ENCODE results near the gene PCBP4. TPM values are rescaled to one million over a fixed set of nuclear protein-coding genes. Genes with fewer than 3 reads are reported as not detected.

PCBP4 gene
- total and polyA plus RNA-seq, 2 donors (not counting 1 experiment from before 2014, with no cell fraction given): 15.3 to 25.6 TPM

GRCh38 chr3:51982838-51983577 is 15.8 kb upstream of the PCBP4 start, which contains the start of gene ACY1:
TSS of gene ACY1 (plus strand) at chr3:51983535. CDS start at chr3:51984065, 530 bp downstream.
- Histone ChIP-seq H3K9me3 (ENCODE audit: control extremely low read depth in 1 of 3, control insufficient read depth in 2 of 3, insufficient read depth in 1 of 3, low read length in 2 of 3) (no peaks in the 10 kb centered on the region), H2AFZ (ENCODE audit: insufficient read depth, low read depth, low read length, poor library complexity, severe bottlenecking) (peak within 1 kb of the TSS; percentile 90), H3K36me3 (replicated peaks in 1 of 2; ENCODE audit: control extremely low read depth in 1 of 2, control insufficient read depth in 1 of 2, extremely low read depth in 1 of 2, insufficient read depth in 2 of 2, low read length in 1 of 2) (peaks cover 0 to 5% of the 10 kb centered on the region in 2 experiments), H3K9ac (ENCODE audit: low read length) (peak within 1 kb of the TSS; percentile 77), H3K27ac (ENCODE audit: low read length in 2 of 2) (peak within 1 kb of the TSS; percentile 65 to 76), H3K79me2 (ENCODE audit: control insufficient read depth, insufficient read depth, low read length) (peaks cover 17% of the 10 kb centered on the region), H3K4me3 (ENCODE audit: control extremely low read depth in 1 of 5, extremely low read depth in 1 of 5, insufficient read depth in 1 of 5, low read depth in 2 of 5, low read length in 4 of 5) (peak within 1 kb of the TSS; percentile 47 to 68 (median 58)), H3K4me2 (replicated peaks; ENCODE audit: low read depth, low read length, poor library complexity, severe bottlenecking) (peak within 1 kb of the TSS; percentile 88), H3K4me1 (ENCODE audit: control insufficient read depth in 2 of 2, insufficient read depth in 2 of 2, low read length in 2 of 2) (peaks cover 10 to 19% of the 10 kb centered on the region in 2 donors), H4K20me1 (ENCODE audit: control insufficient read depth, insufficient read depth, low read length, poor library complexity, severe bottlenecking) (no peaks in the 10 kb centered on the region), H3K27me3 (replicated peaks in 1 of 4; ENCODE audit: control extremely low read depth in 1 of 4, control insufficient read depth in 3 of 4, insufficient read depth in 4 of 4, low read length in 3 of 4) (no peaks in the 10 kb centered on the region)
- Mint-ChIP-seq H3K27me3 (no peaks in the 10 kb centered on the region), H3K4me3 (peak within 1 kb of the TSS; percentile 92), H3K27ac (peak within 1 kb of the TSS; percentile 93), H3K9me3 (ENCODE audit: insufficient read depth) (no peaks in the 10 kb centered on the region), H3K4me1 (peaks cover 17% of the 10 kb centered on the region)
- peak; percentile 79 for ATAC-seq (ENCODE audit: low read depth)
- DNase-seq: peak; percentile 72
- intact Hi-C loops (cut with micrococcal nuclease): loop anchor here (1.0 kb wide), 3 partner anchors 9 to 74 kb away; partner anchors contain the start of genes ABHD14B and RPL29
- TF ChIP-seq, protein P1, sequence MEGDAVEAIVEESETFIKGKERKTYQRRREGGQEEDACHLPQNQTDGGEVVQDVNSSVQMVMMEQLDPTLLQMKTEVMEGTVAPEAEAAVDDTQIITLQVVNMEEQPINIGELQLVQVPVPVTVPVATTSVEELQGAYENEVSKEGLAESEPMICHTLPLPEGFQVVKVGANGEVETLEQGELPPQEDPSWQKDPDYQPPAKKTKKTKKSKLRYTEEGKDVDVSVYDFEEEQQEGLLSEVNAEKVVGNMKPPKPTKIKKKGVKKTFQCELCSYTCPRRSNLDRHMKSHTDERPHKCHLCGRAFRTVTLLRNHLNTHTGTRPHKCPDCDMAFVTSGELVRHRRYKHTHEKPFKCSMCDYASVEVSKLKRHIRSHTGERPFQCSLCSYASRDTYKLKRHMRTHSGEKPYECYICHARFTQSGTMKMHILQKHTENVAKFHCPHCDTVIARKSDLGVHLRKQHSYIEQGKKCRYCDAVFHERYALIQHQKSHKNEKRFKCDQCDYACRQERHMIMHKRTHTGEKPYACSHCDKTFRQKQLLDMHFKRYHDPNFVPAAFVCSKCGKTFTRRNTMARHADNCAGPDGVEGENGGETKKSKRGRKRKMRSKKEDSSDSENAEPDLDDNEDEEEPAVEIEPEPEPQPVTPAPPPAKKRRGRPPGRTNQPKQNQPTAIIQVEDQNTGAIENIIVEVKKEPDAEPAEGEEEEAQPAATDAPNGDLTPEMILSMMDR (IDR thresholded peaks at IDR 0.05): peak; percentile 46
- no peak for TF ChIP-seq EZH2 (IDR thresholded peaks at IDR 0.05; ENCODE audit: borderline replicate concordance, insufficient read depth, low read depth, low read length, poor library complexity, severe bottlenecking)
- ChIA-PET CTCF (interaction anchor here (0.7 to 4.0 kb wide), 14 partner anchors 8 to 465 kb away, joined by 3 to 29 read pairs (median 4); partner anchors contain the start of genes ABHD14A, ABHD14B, RPL29 and RRP9), POLR2A (interaction anchor here (0.6 to 4.0 kb wide), 7 partner anchors 9 to 1639 kb away, joined by 3 to 25 read pairs (median 6); partner anchors contain the start of genes ABHD14A, ABHD14B, PCBP4 and POC1A)
- under 1% methylated on average over 68 of the region's 68 CpGs for WGBS (ENCODE audit: insufficient coverage)

Data from B cell (primary cell).